K562 (cell line): Measurements from ENCODE around the gene DENND4C.

ENCODE experiments used
- CBFA2T2 ChIP-seq: fragments of 450-650 bp; conservative IDR thresholded peaks from 2 replicates; pipeline ENCODE4 v1.6.1; 2017; ENCODE audit warnings: mild to moderate bottlenecking
- FIP1L1 ChIP-seq: fragments of 200-400 bp; formaldehyde crosslinking; IDR thresholded peaks from 2 replicates; pipeline ENCODE4 v1.6.1; 2018; ENCODE audit warnings: mild to moderate bottlenecking, low read depth, low read length; ENCODE audit not compliant: poor library complexity, severe bottlenecking
- KDM4B ChIP-seq, 2 experiments: fragments of 450-650 bp in 1 of 2; sonication (generic) in 1 of 2; IDR thresholded peaks; 2 replicates each; pipeline ENCODE4 v1.6.1; 2016 to 2017; ENCODE audit warnings: borderline replicate concordance in 2 of 2, antibody characterized with exemption in 1 of 2, low read depth in 1 of 2, mild to moderate bottlenecking in 1 of 2
- MAFK ChIP-seq: IDR thresholded peaks from 2 replicates; pipeline ENCODE4 v1.6.1; 2011; ENCODE audit warnings: low read length, improper control_type of control experiment
- POLR2A ChIP-seq: fragments of 450-650 bp; conservative IDR thresholded peaks from 2 replicates; pipeline ENCODE4 v1.6.1; 2016
- SAFB2 ChIP-seq: fragments of 200-400 bp; formaldehyde crosslinking; IDR thresholded peaks from 2 replicates; pipeline ENCODE4 v1.6.1; 2018; ENCODE audit warnings: borderline replicate concordance, low read length, low read depth, moderate library complexity; ENCODE audit not compliant: severe bottlenecking
- XRCC5 ChIP-seq: fragments of 200-400 bp; formaldehyde crosslinking; IDR thresholded peaks from 2 replicates; pipeline ENCODE4 v1.6.1; 2017; ENCODE audit warnings: low read depth, mild to moderate bottlenecking, low read length
- ZBTB1 ChIP-seq: sonication (generic); formaldehyde crosslinking; IDR thresholded peaks from 2 replicates; pipeline ENCODE4 v1.8.1; 2023; ENCODE audit warnings: missing genetic modification reagents, low read depth, mild to moderate bottlenecking, borderline replicate concordance
- ZFP36 ChIP-seq: fragments of 150-350 bp; IDR thresholded peaks from 2 replicates; pipeline ENCODE4 v1.6.1; 2018; ENCODE audit warnings: low read length, low read depth; ENCODE audit not compliant: partially characterized antibody
- ZNF121 ChIP-seq: sonication (generic); formaldehyde crosslinking; conservative IDR thresholded peaks from 2 replicates; pipeline ENCODE4 v1.8.0; 2022; ENCODE audit warnings: missing genetic modification reagents
- TF ChIP-seq, protein P1 (sequence below), 3 experiments: IDR thresholded peaks in 2 of 3; conservative IDR thresholded peaks in 1 of 3; 2 replicates each; pipeline ENCODE4 v1.5.1; 2011 to 2012; ENCODE audit warnings: low read length in 3 of 3, mild to moderate bottlenecking in 3 of 3, control low read depth in 2 of 3, improper control_type of control experiment in 1 of 3, inconsistent platforms in 1 of 3, low read depth in 1 of 3, mixed read lengths in 1 of 3, moderate library complexity in 1 of 3; ENCODE audit not compliant: insufficient read depth in 2 of 3

GRCh38 chr9:19409401-19410194, 179.1 kb downstream of the DENND4C start:
- TF ChIP-seq, protein P1, sequence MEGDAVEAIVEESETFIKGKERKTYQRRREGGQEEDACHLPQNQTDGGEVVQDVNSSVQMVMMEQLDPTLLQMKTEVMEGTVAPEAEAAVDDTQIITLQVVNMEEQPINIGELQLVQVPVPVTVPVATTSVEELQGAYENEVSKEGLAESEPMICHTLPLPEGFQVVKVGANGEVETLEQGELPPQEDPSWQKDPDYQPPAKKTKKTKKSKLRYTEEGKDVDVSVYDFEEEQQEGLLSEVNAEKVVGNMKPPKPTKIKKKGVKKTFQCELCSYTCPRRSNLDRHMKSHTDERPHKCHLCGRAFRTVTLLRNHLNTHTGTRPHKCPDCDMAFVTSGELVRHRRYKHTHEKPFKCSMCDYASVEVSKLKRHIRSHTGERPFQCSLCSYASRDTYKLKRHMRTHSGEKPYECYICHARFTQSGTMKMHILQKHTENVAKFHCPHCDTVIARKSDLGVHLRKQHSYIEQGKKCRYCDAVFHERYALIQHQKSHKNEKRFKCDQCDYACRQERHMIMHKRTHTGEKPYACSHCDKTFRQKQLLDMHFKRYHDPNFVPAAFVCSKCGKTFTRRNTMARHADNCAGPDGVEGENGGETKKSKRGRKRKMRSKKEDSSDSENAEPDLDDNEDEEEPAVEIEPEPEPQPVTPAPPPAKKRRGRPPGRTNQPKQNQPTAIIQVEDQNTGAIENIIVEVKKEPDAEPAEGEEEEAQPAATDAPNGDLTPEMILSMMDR (IDR thresholded peaks at IDR 0.05 in 2 of 3, conservative IDR thresholded peaks at IDR 0.05 in 1 of 3; ENCODE audit: insufficient read depth in 2 of 3, low read depth in 1 of 3, low read length in 3 of 3) = no peak
- TF ChIP-seq CBFA2T2 = no peak
- TF ChIP-seq ZNF121 = no peak
- no peak for TF ChIP-seq FIP1L1
- no peak for TF ChIP-seq POLR2A
- TF ChIP-seq ZBTB1 (CRISPR knock-in tag) = no peak
- no peak for TF ChIP-seq MAFK
- no peak for TF ChIP-seq ZFP36
- no peak for TF ChIP-seq KDM4B (IDR thresholded peaks at IDR 0.05; ENCODE audit: borderline replicate concordance in 2 of 2, low read depth in 1 of 2)
- no peak for TF ChIP-seq XRCC5
- TF ChIP-seq SAFB2 = no peak
